ENCODE measurements around the gene ABCC4. TPM values are rescaled to one million over a fixed set of nuclear protein-coding genes. Genes with fewer than 3 reads are reported as not detected.

Gene ABCC4
- total RNA-seq (2021; fragmentation: NEBNext Ultra II Directional; extraction: Animal tissue kit (Norgen Biotek cat#: 25700)) = 10 to 100 TPM; 24.7 to 28.4 (median 26.0) TPM
- long read RNA-seq, full-length matches to known transcripts = 6 of 25 reads
- long read RNA-seq, partial matches to known transcripts = 9 of 25 reads
- long read RNA-seq, other reads (novel, unspliced or antisense) = 10 of 25 reads

- TF ChIP-seq, protein P1, sequence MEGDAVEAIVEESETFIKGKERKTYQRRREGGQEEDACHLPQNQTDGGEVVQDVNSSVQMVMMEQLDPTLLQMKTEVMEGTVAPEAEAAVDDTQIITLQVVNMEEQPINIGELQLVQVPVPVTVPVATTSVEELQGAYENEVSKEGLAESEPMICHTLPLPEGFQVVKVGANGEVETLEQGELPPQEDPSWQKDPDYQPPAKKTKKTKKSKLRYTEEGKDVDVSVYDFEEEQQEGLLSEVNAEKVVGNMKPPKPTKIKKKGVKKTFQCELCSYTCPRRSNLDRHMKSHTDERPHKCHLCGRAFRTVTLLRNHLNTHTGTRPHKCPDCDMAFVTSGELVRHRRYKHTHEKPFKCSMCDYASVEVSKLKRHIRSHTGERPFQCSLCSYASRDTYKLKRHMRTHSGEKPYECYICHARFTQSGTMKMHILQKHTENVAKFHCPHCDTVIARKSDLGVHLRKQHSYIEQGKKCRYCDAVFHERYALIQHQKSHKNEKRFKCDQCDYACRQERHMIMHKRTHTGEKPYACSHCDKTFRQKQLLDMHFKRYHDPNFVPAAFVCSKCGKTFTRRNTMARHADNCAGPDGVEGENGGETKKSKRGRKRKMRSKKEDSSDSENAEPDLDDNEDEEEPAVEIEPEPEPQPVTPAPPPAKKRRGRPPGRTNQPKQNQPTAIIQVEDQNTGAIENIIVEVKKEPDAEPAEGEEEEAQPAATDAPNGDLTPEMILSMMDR (IDR thresholded peaks at IDR 0.05) = no peak; the same call in 1 of the 2 replicates
- Mint-ChIP-seq H3K4me3 (peak within 1 kb of the TSS; percentile 94), H3K9me3 (no peaks in the 10 kb centered on the region), H3K36me3 (ENCODE audit: low read depth) (peaks cover 9% of the 10 kb centered on the region), H3K4me1 (ENCODE audit: low read depth) (peaks cover 51% of the 10 kb centered on the region), H3K27me3 (ENCODE audit: insufficient read depth) (peaks cover under 1% of the 10 kb centered on the region), H3K27ac (peak within 1 kb of the TSS; percentile 81)
- DNase-seq = peak; percentile 57
Measured at GRCh38 chr13:95301183-95301967, at the start of gene ABCC4. Gene ABCC4 (minus strand): TSS chr13:95301451. CDS start chr13:95301314, 137 bp downstream.

GRCh38 chr13:95349267-95349666 is 48.0 kb upstream of the ABCC4 start:
- Mint-ChIP-seq H3K27me3 (ENCODE audit: insufficient read depth) (peaks cover 8% of the 10 kb centered on the region), H3K36me3 (ENCODE audit: low read depth) (no peaks in the 10 kb centered on the region), H3K4me1 (ENCODE audit: low read depth) (no peaks in the 10 kb centered on the region), H3K4me3 (no peak overlapping the region), H3K27ac (no peak overlapping the region), H3K9me3 (no peaks in the 10 kb centered on the region)
- DNase-seq = no peak
- TF ChIP-seq, protein P1 (IDR thresholded peaks at IDR 0.05) = no peak

DNA sequence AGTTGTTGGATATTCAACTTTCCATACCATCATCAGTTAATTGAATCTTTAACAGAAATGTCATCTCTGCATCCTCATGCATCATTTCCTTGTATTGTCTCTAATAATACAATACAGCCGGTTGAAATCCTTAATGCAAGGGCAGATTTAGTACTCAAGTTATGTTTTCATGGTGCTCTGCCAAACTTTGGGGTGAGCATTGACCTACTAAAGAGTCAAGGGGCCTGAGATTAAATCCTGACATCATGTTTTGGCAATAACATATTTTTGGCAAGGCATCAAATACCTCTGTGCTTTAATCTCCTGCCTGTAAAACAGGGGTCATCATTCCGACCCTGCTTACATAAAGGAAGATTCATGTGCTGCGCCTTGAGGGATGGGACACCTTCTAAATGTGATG is 42.7 kb upstream of the ABCC4 start:
- H3K4me3 Mint-ChIP-seq = no peak overlapping the region
- no peaks in the 10 kb centered on the region for H3K9me3 Mint-ChIP-seq
- no peak for DNase-seq
- H3K27ac Mint-ChIP-seq = no peak overlapping the region
- peaks cover 8% of the 10 kb centered on the region for H3K27me3 Mint-ChIP-seq (ENCODE audit: insufficient read depth)
- H3K36me3 Mint-ChIP-seq (ENCODE audit: low read depth) = no peaks in the 10 kb centered on the region
- no peaks in the 10 kb centered on the region for H3K4me1 Mint-ChIP-seq (ENCODE audit: low read depth)
- TF ChIP-seq, protein P1 (IDR thresholded peaks at IDR 0.05) = no peak

GRCh38 chr13:95341441-95341840 is 40.2 kb upstream of the ABCC4 start:
- Mint-ChIP-seq H3K4me3 (no peak overlapping the region), H3K36me3 (ENCODE audit: low read depth) (no peaks in the 10 kb centered on the region), H3K4me1 (ENCODE audit: low read depth) (no peaks in the 10 kb centered on the region), H3K27me3 (ENCODE audit: insufficient read depth) (peaks cover 11% of the 10 kb centered on the region), H3K9me3 (no peaks in the 10 kb centered on the region), H3K27ac (no peak overlapping the region)
- no peak for DNase-seq
- TF ChIP-seq, protein P1 (IDR thresholded peaks at IDR 0.05) = no peak

- Mint-ChIP-seq H3K36me3 (ENCODE audit: low read depth) (no peaks in the 10 kb centered on the region), H3K27ac (no peak overlapping the region), H3K4me1 (ENCODE audit: low read depth) (no peaks in the 10 kb centered on the region), H3K27me3 (ENCODE audit: insufficient read depth) (peaks cover 7% of the 10 kb centered on the region), H3K4me3 (no peak overlapping the region), H3K9me3 (no peaks in the 10 kb centered on the region)
- DNase-seq = no peak
- TF ChIP-seq, protein P1 (IDR thresholded peaks at IDR 0.05) = no peak
Measured at GRCh38 chr13:95338905-95339304, 37.7 kb upstream of the ABCC4 start.

All from HFFc6 (cell line).